HL-60 (cell line): ENCODE measurements around the gene TMEM253.

Experiments
- DNase-seq, 2 experiments: peaks; one replicate each; pipeline ENCODE4 v3.0.0-alpha.2; 2010 to 2020; ENCODE audit warnings: low read depth in 1 of 2, low spot score in 1 of 2
- H3K27ac ChIP-seq: fragments of 250-450 bp; sonication (Bioruptor Pico); replicated peaks from 2 replicates; pipeline ENCODE4 v1.5.1; 2020; ENCODE audit warnings: mild to moderate bottlenecking, moderate library complexity
- H3K27me3 ChIP-seq: fragments of 250-450 bp; sonication (Bioruptor Pico); 2 replicates; pipeline ENCODE4 v1.5.1; 2021; ENCODE audit warnings: mild to moderate bottlenecking, moderate library complexity; ENCODE audit not compliant: insufficient read depth, poor library complexity, severe bottlenecking
- H3K4me3 ChIP-seq: replicated peaks from 2 replicates; pipeline ENCODE4 v1.5.1; 2011; ENCODE audit warnings: mild to moderate bottlenecking, control low read depth, low read length; ENCODE audit not compliant: insufficient read depth
- GABPA ChIP-seq: IDR thresholded peaks from 2 replicates; pipeline ENCODE4 v1.6.1; 2012; ENCODE audit warnings: low read depth
- POLR2AphosphoS5 ChIP-seq: IDR thresholded peaks from 2 replicates; pipeline ENCODE4 v1.6.1; 2012; ENCODE audit warnings: low read depth
- SPI1 ChIP-seq: IDR thresholded peaks from 2 replicates; pipeline ENCODE4 v1.6.1; 2012; ENCODE audit warnings: low read depth, mild to moderate bottlenecking, borderline replicate concordance
- TF ChIP-seq, protein P1 (sequence below): IDR thresholded peaks from 2 replicates; pipeline ENCODE4 v1.6.1; 2012; ENCODE audit warnings: low read depth; ENCODE audit not compliant: insufficient replicate concordance
- TF ChIP-seq, protein P2 (sequence below): IDR thresholded peaks from one replicate; pipeline ENCODE4 v1.5.1; 2011; ENCODE audit warnings: low read length, control low read depth, inconsistent platforms; ENCODE audit not compliant: insufficient read depth

Gene TMEM253

DNA sequence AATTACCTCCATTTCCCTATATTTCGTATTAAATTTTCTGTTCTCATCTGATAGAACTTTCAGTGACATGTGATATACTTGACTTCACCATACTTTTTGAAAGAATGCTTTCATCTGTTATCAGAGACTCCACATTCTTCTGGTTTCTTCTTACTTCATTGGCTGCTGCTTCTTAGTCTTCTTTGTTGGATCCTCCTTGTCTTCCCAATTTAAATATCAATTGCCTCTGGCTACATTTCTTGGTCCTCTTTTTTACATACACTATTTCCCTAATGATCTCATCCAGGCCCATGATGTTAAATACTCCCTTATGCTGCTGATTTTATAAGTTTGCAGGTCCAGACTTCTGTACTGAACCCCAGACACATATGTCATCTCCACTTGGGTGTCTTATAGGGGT, 33.0 kb downstream of the TMEM253 start:
- Histone ChIP-seq H3K4me3 (no peak overlapping the region), H3K27me3 (no peaks in the 10 kb centered on the region), H3K27ac (no peak overlapping the region)
- TF ChIP-seq, protein P1, sequence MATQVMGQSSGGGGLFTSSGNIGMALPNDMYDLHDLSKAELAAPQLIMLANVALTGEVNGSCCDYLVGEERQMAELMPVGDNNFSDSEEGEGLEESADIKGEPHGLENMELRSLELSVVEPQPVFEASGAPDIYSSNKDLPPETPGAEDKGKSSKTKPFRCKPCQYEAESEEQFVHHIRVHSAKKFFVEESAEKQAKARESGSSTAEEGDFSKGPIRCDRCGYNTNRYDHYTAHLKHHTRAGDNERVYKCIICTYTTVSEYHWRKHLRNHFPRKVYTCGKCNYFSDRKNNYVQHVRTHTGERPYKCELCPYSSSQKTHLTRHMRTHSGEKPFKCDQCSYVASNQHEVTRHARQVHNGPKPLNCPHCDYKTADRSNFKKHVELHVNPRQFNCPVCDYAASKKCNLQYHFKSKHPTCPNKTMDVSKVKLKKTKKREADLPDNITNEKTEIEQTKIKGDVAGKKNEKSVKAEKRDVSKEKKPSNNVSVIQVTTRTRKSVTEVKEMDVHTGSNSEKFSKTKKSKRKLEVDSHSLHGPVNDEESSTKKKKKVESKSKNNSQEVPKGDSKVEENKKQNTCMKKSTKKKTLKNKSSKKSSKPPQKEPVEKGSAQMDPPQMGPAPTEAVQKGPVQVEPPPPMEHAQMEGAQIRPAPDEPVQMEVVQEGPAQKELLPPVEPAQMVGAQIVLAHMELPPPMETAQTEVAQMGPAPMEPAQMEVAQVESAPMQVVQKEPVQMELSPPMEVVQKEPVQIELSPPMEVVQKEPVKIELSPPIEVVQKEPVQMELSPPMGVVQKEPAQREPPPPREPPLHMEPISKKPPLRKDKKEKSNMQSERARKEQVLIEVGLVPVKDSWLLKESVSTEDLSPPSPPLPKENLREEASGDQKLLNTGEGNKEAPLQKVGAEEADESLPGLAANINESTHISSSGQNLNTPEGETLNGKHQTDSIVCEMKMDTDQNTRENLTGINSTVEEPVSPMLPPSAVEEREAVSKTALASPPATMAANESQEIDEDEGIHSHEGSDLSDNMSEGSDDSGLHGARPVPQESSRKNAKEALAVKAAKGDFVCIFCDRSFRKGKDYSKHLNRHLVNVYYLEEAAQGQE: no peak
- TF ChIP-seq GABPA (no peak), SPI1 (no peak), POLR2AphosphoS5 (no peak)
- TF ChIP-seq, protein P2, sequence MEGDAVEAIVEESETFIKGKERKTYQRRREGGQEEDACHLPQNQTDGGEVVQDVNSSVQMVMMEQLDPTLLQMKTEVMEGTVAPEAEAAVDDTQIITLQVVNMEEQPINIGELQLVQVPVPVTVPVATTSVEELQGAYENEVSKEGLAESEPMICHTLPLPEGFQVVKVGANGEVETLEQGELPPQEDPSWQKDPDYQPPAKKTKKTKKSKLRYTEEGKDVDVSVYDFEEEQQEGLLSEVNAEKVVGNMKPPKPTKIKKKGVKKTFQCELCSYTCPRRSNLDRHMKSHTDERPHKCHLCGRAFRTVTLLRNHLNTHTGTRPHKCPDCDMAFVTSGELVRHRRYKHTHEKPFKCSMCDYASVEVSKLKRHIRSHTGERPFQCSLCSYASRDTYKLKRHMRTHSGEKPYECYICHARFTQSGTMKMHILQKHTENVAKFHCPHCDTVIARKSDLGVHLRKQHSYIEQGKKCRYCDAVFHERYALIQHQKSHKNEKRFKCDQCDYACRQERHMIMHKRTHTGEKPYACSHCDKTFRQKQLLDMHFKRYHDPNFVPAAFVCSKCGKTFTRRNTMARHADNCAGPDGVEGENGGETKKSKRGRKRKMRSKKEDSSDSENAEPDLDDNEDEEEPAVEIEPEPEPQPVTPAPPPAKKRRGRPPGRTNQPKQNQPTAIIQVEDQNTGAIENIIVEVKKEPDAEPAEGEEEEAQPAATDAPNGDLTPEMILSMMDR: no peak
- DNase-seq: no peak

DNA sequence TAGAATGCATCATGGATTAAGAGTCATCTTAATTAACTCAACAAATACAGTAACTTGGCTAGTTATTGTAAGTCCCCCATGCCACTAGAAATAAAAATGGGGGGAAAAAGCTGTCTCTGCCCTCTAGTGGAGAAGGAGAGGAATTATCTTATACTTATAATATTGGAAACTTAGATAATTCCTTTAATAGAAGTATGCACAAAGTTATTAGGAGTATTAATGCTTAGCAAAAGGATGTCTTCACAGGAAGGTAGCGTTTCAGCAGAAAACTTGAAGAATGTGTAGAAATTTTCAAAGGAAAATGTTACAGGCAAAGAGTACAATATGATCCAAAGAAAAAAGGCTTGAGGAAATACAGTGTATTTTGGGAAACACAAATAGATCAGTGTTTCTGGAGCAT, 35.2 kb downstream of the TMEM253 start:
- no peak for DNase-seq
- H3K4me3 ChIP-seq: no peak overlapping the region
- no peak overlapping the region for H3K27ac ChIP-seq
- TF ChIP-seq, protein P1: no peak
- TF ChIP-seq SPI1 (no peak), GABPA (no peak), POLR2AphosphoS5 (no peak)
- TF ChIP-seq, protein P2: peak; percentile 15
- no peaks in the 10 kb centered on the region for H3K27me3 ChIP-seq

DNA sequence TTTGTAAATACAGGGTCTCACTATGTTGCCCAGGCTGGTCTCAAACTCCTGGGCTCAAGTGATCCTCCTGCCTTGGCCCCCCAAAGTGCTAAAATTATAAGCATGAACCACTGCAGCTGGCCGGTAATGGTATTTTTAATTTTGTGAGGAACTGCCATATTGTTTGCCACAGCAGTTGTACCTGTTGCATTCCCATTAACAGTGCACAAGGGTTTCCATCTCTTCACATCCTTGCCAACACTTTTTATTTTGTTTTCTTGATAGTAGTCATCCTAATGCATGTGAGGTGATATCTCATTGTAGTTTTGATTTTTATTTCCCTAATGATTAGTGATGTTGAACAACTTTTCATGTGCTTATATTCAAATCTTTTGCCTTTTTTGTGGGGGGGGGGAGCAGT, 41.5 kb downstream of the TMEM253 start:
- TF ChIP-seq, protein P1: no peak
- no peak for TF ChIP-seq GABPA
- no peak for TF ChIP-seq POLR2AphosphoS5
- TF ChIP-seq, protein P2: no peak
- no peak for TF ChIP-seq SPI1

More for the DNA sequence above, 41.5 kb downstream of the TMEM253 start:
- Histone ChIP-seq H3K27ac (no peak overlapping the region), H3K27me3 (no peaks in the 10 kb centered on the region), H3K4me3 (no peak overlapping the region)
- DNase-seq: no peak
